RWPE2 (cell line): Measurements from ENCODE around the gene MKRN2.
"Not testable (repeated sequence)": the region's sequence is repeated elsewhere in the genome, so short reads cannot be mapped to it uniquely, and the experiment has no call there.

Experiments used
- ATAC-seq: fragments of 200-7000 bp; cut with Tn5 transposase; 3 replicates; pipeline ENCODE4 v1.9.1; 2021; ENCODE audit warnings: low read depth
- DNase-seq: peaks from one replicate; pipeline ENCODE4 v3.0.0-alpha.2; 2020; ENCODE audit warnings: low spot score
- H3K27ac ChIP-seq: fragments of 450-650 bp; 2 replicates; pipeline ENCODE4 v1.5.1; 2017; ENCODE audit warnings: mild to moderate bottlenecking; ENCODE audit not compliant: poor library complexity, severe bottlenecking
- H3K27me3 ChIP-seq: fragments of 250-450 bp; sonication (Bioruptor Pico); 2 replicates; pipeline ENCODE4 v1.5.1; 2021; ENCODE audit warnings: mild to moderate bottlenecking, moderate library complexity; ENCODE audit not compliant: insufficient read depth, poor library complexity, severe bottlenecking
- H3K36me3 ChIP-seq: fragments of 250-450 bp; sonication (Bioruptor Pico); 2 replicates; pipeline ENCODE4 v1.5.1; 2020; ENCODE audit warnings: low read depth, mild to moderate bottlenecking, moderate library complexity
- H3K4me1 ChIP-seq: fragments of 250-450 bp; sonication (Bioruptor Pico); 2 replicates; pipeline ENCODE4 v1.5.1; 2021; ENCODE audit warnings: mild to moderate bottlenecking, moderate library complexity; ENCODE audit not compliant: insufficient read depth, poor library complexity, severe bottlenecking
- H3K4me3 ChIP-seq: fragments of 250-450 bp; sonication (Bioruptor Pico); 2 replicates; pipeline ENCODE4 v1.5.1; 2021; ENCODE audit warnings: mild to moderate bottlenecking, moderate library complexity; ENCODE audit not compliant: severe bottlenecking
- H3K9me3 ChIP-seq: fragments of 250-450 bp; sonication (Bioruptor Pico); 2 replicates; pipeline ENCODE4 v1.5.1; 2021; ENCODE audit warnings: mild to moderate bottlenecking, moderate library complexity; ENCODE audit not compliant: severe bottlenecking
- TF ChIP-seq, protein P1 (sequence below): fragments of 450-650 bp; IDR thresholded peaks from one replicate; pipeline ENCODE4 v1.5.1; 2017; ENCODE audit warnings: mild to moderate bottlenecking, moderate library complexity; ENCODE audit not compliant: poor library complexity, severe bottlenecking

The MKRN2 gene

DNA sequence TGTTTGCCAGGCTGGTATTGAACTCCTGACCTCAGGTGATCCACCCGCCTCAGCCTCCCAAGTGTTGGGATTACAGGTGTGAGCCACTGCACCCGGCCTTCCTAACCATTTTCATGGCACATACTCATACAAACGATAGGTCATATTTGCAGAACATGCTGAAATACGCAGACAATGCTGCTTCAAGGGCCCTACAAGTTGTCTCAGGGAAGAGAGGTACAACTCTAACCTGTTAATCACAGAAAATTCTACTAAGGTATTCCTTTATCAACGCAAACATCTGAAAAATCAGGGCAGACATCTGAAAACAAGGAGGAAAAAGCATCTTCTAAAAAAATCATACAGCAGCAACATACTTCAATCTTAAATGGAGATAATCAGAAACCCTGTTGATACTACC lies 67.2 kb downstream of the MKRN2 start:
- TF ChIP-seq, protein P1, sequence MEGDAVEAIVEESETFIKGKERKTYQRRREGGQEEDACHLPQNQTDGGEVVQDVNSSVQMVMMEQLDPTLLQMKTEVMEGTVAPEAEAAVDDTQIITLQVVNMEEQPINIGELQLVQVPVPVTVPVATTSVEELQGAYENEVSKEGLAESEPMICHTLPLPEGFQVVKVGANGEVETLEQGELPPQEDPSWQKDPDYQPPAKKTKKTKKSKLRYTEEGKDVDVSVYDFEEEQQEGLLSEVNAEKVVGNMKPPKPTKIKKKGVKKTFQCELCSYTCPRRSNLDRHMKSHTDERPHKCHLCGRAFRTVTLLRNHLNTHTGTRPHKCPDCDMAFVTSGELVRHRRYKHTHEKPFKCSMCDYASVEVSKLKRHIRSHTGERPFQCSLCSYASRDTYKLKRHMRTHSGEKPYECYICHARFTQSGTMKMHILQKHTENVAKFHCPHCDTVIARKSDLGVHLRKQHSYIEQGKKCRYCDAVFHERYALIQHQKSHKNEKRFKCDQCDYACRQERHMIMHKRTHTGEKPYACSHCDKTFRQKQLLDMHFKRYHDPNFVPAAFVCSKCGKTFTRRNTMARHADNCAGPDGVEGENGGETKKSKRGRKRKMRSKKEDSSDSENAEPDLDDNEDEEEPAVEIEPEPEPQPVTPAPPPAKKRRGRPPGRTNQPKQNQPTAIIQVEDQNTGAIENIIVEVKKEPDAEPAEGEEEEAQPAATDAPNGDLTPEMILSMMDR, result no peak
- no peaks in the 10 kb centered on the region for H3K36me3 ChIP-seq
- ATAC-seq (no peak), DNase-seq (no peak)
- H3K4me1 ChIP-seq, result no peaks in the 10 kb centered on the region
- H3K27ac ChIP-seq, result no peak overlapping the region
- no peak overlapping the region for H3K4me3 ChIP-seq
- no peaks in the 10 kb centered on the region for H3K27me3 ChIP-seq
- H3K9me3 ChIP-seq, result no peaks in the 10 kb centered on the region

DNA sequence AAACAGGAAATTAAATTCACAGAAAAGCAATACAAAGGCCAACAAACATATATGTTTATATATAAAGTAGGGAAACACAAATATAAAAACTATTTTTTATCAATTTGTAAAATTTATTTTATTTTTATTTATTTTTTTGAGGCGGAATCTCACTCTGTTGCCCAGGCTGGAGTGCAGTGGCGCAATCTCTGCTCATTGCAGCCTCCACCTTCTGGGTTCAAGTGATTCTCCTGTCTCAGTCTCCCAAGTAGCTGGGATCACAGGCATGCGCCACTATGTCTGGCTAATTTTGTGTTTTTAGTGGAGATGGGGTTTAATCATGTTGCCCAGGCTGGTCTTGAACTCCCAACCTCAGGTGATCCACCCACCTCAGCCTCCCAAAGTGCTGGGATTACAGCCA lies 68.1 kb downstream of the MKRN2 start:
- not testable (repeated sequence) for H3K4me1 ChIP-seq, H3K27ac ChIP-seq, H3K36me3 ChIP-seq, DNase-seq, H3K27me3 ChIP-seq, H3K9me3 ChIP-seq, ATAC-seq, H3K4me3 ChIP-seq

- H3K27ac ChIP-seq, result no peak overlapping the region
- no peak for ATAC-seq
Measured at GRCh38 chr3:12627370-12627769, 70.5 kb downstream of the MKRN2 start.

GRCh38 chr3:12628813-12629212 lies 71.9 kb downstream of the MKRN2 start:
- DNase-seq, result no peak
- Histone ChIP-seq H3K27me3 (no peaks in the 10 kb centered on the region), H3K4me3 (no peak overlapping the region), H3K4me1 (no peaks in the 10 kb centered on the region), H3K36me3 (no peaks in the 10 kb centered on the region), H3K9me3 (no peaks in the 10 kb centered on the region), H3K27ac (no peak overlapping the region)
- no peak for ATAC-seq
- TF ChIP-seq, protein P1, result no peak

More at GRCh38 chr3:12627370-12627769, 70.5 kb downstream of the MKRN2 start:
- no peak overlapping the region for H3K4me3 ChIP-seq
- H3K36me3 ChIP-seq, result no peaks in the 10 kb centered on the region
- H3K9me3 ChIP-seq, result no peaks in the 10 kb centered on the region
- no peaks in the 10 kb centered on the region for H3K27me3 ChIP-seq
- TF ChIP-seq, protein P1, result no peak
- H3K4me1 ChIP-seq, result no peaks in the 10 kb centered on the region
- no peak for DNase-seq

- no peak for ATAC-seq
- H3K27me3 ChIP-seq, result no peaks in the 10 kb centered on the region
- H3K27ac ChIP-seq, result no peak overlapping the region
- H3K9me3 ChIP-seq, result no peaks in the 10 kb centered on the region
- no peaks in the 10 kb centered on the region for H3K36me3 ChIP-seq
- DNase-seq, result no peak
- H3K4me3 ChIP-seq, result no peak overlapping the region
- TF ChIP-seq, protein P1, result no peak
- no peaks in the 10 kb centered on the region for H3K4me1 ChIP-seq
Measured at GRCh38 chr3:12629560-12629959, 72.7 kb downstream of the MKRN2 start.
